Activated naive CD4-positive, alpha-beta T cell treated with anti-CD3 and anti-CD28 coated beads, Interleukin-2, amount 50 U/mL, for 72 hours (primary cell): Measurements from ENCODE around the gene TMEM115. TPM values are rescaled to one million over a fixed set of nuclear protein-coding genes. Genes with fewer than 3 reads are reported as not detected.

Experiments
- ATAC-seq, 2 donors: fragments of 150-1000 bp; cut with Tn5 transposase; 2 replicates each; pipeline ENCODE4 v1.10.0; 2021; ENCODE audit warnings: mild to moderate bottlenecking in 2 of 2, moderate library complexity in 2 of 2
- DNase-seq, 2 donors: peaks; one replicate each; pipeline ENCODE4 v3.0.0; 2021 to 2022; ENCODE audit warnings: low spot score in 2 of 2
- H3K27ac Mint-ChIP-seq, 2 donors: one replicate each; pipeline ENCODE4 v1.8.0; 2022; ENCODE audit warnings: mild to moderate bottlenecking in 2 of 2, mixed read lengths in 2 of 2
- H3K36me3 Mint-ChIP-seq, 2 donors: one replicate each; pipeline ENCODE4 v1.8.0; 2022; ENCODE audit warnings: mixed read lengths in 2 of 2
- H3K9me3 Mint-ChIP-seq, 2 donors: one replicate each; pipeline ENCODE4 v1.8.0; 2022; ENCODE audit warnings: mixed read lengths in 2 of 2
- total RNA-seq, 2 donors: library from RNA; stranded (reverse); gene quantifications; one replicate each; pipeline ENCODE4 v1.2.3, GENCODE V29; 2022

Gene TMEM115
- total RNA-seq, 2 donors from 2014 or later: 10.9 to 15.1 TPM

GRCh38 chr3:50342813-50343633, 16.3 kb downstream of the TMEM115 start:
- H3K27ac Mint-ChIP-seq: no peak overlapping the region
- H3K9me3 Mint-ChIP-seq: no peaks in the 10 kb centered on the region
- ATAC-seq: no peak
- H3K36me3 Mint-ChIP-seq: peaks cover 21% of the 10 kb centered on the region in 2 donors
- DNase-seq: no peak

DNA sequence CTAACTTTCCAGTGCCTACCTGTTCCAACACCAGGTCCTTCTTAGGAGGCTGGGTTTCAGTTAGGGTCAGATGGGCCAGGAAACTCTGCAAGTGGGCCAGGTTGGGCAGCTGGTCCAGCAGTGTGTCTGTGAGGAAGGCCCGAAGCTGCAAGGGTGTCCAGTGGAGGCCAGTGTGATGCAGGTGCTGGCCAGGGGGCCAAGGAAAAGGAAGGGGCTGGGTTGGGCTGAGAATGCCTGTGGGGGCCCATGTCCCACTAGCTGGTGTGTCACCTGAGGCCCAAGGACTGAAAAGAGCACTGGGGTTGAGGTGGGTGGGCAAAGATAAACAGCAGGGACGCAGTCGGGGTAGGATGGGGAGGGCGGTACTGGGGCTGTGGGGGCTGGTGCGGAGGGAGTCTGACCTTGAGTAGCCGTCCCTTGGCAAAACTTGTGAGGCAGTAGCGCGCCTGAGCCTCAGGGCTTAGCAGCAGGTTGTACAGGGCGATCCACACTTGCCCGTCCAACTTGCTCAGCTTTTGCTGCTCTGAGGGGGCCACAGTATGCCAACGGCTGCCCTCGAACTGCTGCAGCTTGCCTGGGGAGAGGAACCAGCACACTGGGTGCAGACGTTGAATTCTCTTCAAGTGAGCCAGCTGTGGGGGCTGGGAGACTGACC, 17.2 kb downstream of the TMEM115 start:
- Mint-ChIP-seq H3K27ac (no peak overlapping the region), H3K9me3 (no peaks in the 10 kb centered on the region), H3K36me3 (peaks cover 25% of the 10 kb centered on the region in 2 donors)
- DNase-seq (no peak), ATAC-seq (no peak)

DNA sequence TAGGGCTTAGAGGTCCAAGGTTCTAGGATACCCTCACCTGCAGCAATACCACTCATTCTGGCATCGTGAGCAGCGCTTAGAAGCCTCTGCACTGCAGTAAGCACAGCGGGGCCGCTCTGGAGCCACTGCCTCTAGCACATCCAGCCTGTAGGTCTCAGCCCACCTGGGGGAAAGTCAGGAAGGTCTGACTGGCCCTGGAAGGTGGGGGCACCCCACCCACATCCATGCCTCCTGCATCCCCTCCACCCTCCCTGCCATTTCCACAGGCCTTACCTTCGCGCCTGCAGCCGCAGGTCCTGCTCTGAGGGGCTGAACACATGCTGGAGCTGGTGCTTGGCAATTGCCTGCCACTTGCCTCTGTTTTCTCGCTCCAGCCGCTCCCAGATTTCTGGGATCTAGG, 17.8 kb downstream of the TMEM115 start:
- ATAC-seq: no peak

GRCh38 chr3:50340448-50341329, 18.6 kb downstream of the TMEM115 start, which contains the start of gene RASSF1:
RASSF1 (minus strand) TSS chr3:50340836; CDS start chr3:50340805, 31 bp downstream.
- peak; percentile 25 to 46 for ATAC-seq
- H3K27ac Mint-ChIP-seq: peak within 1 kb of the TSS; percentile 88 to 94
- peaks cover 38 to 39% of the 10 kb centered on the region in 2 donors for H3K36me3 Mint-ChIP-seq
- peak; percentile 77 to 79 for DNase-seq
- H3K9me3 Mint-ChIP-seq: no peaks in the 10 kb centered on the region

More for the DNA sequence above, 17.8 kb downstream of the TMEM115 start:
- H3K9me3 Mint-ChIP-seq: no peaks in the 10 kb centered on the region
- H3K36me3 Mint-ChIP-seq: peaks cover 31% of the 10 kb centered on the region in 2 donors
- no peak overlapping the region for H3K27ac Mint-ChIP-seq
- no peak for DNase-seq

GRCh38 chr3:50340147-50340447, 19.2 kb downstream of the TMEM115 start:
- no peak for ATAC-seq
- DNase-seq: no peak
- Mint-ChIP-seq H3K36me3 (peaks cover 40 to 43% of the 10 kb centered on the region in 2 donors), H3K27ac (peak overlapping the region; percentile 88 to 94), H3K9me3 (no peaks in the 10 kb centered on the region)

DNA sequence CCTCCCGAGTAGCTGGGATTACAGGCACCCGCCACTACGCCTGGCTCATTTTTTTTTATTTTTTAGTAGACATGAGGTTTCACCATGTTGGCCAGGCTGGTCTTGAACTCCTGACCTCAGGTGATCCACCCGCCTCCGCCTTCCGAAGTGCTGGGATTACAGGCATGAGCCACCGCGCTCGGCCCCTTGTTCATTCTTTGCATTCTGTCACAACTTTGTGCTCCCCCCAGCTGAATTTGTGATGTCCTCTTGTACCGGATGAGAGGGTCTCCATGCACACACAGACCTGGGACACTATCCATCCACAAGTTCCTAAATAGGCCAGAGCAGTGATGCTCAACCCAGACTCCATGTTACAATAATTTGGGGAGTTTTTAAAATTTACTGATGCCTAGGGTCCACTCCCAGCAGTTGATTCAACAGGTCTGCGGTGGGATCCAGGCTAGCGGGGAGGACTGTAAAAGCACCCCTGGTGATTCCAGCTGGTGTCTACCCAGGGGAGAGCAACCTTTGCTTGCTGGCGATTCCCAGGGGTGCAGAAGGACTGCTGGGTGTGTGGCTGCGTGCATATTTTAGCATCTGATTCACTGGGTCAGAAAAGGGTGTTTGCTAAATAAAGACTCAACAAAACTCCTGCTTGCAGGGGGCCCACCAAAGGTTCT, 19.7 kb downstream of the TMEM115 start:
- ATAC-seq: no peak
- peaks cover 40 to 44% of the 10 kb centered on the region in 2 donors for H3K36me3 Mint-ChIP-seq

GRCh38 chr3:50338965-50339364, 20.4 kb downstream of the TMEM115 start:
- ATAC-seq (no peak), DNase-seq (no peak)
- Mint-ChIP-seq H3K27ac (peak overlapping the region; percentile 88 to 94), H3K36me3 (peaks cover 40 to 49% of the 10 kb centered on the region in 2 donors), H3K9me3 (no peaks in the 10 kb centered on the region)

More for the DNA sequence above, 19.7 kb downstream of the TMEM115 start:
- H3K9me3 Mint-ChIP-seq: no peaks in the 10 kb centered on the region
- H3K27ac Mint-ChIP-seq: peak overlapping the region; percentile 88 to 94
- DNase-seq: no peak

DNA sequence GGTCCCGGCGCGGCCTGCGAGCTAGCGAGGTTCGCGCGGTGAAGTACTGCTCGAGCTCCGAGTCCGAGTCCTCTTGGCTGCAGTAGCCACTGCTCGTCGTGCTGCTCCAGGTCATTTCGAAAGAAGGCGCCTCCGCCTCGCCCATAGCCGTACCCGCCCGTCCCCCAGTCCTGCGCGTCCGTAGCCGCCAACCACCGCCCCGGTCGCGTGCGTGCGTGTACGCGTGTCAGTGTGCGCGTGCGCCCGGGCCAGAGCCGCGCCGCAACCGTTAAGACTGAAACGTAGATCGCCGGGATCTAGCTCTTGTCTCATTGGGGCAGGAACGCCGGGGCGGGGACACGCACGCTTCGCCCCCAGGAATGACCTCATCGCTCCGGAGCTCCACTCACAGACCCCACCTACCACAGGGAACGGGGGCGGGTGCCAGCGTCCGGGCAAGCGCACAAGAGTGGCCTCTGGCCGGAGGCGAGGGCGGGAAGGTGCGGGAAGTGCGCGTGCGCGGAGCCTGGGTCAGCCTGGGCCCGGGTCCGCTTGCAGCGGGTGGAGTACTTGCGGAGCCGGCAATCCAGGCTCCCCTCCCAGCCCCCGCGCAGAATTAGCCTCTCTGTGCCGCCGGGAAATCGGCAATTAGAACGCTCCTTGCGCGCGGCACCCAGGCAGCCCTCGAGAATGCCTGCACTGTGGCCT, 22.0 kb downstream of the TMEM115 start:
- peak overlapping the region; percentile 88 to 96 for H3K27ac Mint-ChIP-seq
- no peaks in the 10 kb centered on the region for H3K9me3 Mint-ChIP-seq
- peaks cover 40 to 51% of the 10 kb centered on the region in 2 donors for H3K36me3 Mint-ChIP-seq
- peak; percentile 95 to 99 for DNase-seq
- peak; percentile 81 to 87 for ATAC-seq

DNA sequence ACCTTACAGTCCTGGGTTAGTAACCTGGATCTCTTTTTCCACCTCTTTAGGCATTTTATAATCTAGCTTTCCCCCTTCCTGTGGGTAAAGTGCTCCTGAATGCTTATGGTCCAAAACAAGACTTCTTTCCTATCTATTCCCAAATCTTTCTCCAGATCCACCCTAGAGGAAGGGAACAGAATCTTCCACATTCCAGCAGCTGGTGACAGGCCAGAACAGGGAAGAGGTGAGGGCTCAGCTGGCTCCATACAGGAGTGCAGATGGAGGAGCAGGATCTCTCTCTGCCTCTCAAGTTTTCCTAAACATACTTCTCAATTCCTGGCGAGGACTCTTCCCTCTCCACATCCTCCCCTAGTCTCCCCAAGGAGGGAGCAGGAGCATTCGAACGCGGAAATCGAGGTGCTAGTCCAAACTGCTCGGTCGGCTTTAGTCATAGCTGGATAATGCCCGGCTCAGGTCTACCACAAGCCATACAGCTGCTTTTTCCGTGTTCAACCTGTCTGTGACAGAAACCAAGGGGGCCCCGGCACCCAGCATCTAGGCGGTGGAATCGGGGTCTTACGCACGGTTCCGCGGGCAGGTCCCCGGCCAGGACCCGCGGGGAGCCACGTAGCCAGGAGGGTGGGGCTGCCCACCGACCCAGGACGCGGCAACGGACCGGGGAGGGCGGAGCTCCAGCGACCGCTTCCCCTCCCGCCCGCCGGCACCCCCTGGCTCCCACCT, 22.7 kb downstream of the TMEM115 start:
- DNase-seq (no peak), ATAC-seq (peak; percentile 39 to 42)
- H3K27ac Mint-ChIP-seq: peak overlapping the region; percentile 88 to 99
- no peaks in the 10 kb centered on the region for H3K9me3 Mint-ChIP-seq
- peaks cover 44 to 51% of the 10 kb centered on the region in 2 donors for H3K36me3 Mint-ChIP-seq

DNA sequence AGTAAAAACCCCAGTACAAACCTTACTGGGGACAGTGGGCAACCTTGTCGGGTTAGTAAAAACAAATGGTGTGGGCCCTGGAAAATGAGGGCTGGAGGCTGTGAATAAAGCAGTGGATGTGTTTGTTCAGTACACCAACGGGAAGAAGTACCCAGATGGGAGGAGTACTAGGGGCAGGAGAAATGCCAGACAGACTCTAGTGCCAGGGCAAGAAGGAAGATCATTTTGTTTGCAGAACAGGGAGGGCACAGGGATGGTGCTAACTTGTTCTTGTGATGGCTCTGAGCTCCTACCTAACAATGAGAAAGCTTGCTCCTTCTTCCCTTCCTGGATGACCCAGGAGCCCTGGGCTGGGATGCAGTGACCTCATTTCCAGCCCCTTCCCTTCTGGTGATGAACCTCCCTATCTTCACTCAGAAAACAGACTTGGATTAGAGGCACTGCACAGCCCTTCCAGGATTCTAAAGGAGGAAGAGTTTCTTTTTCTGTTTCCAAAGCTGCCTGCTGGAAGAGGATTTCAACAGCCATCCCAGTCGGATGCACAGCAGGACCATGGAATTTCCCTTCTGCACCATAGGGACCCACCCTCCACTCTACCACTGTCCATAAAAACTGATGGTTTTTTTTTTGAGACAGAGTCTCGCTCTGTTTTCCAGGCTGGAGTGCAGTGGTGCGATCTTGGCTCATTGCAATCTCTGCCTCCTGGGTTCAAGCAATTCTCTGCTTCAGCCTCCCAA, 24.8 kb downstream of the TMEM115 start:
- no peak for ATAC-seq
- Mint-ChIP-seq H3K36me3 (peaks cover 49 to 50% of the 10 kb centered on the region in 2 donors), H3K9me3 (no peaks in the 10 kb centered on the region), H3K27ac (peak overlapping the region; percentile 88 to 93)
- DNase-seq: no peak

DNA sequence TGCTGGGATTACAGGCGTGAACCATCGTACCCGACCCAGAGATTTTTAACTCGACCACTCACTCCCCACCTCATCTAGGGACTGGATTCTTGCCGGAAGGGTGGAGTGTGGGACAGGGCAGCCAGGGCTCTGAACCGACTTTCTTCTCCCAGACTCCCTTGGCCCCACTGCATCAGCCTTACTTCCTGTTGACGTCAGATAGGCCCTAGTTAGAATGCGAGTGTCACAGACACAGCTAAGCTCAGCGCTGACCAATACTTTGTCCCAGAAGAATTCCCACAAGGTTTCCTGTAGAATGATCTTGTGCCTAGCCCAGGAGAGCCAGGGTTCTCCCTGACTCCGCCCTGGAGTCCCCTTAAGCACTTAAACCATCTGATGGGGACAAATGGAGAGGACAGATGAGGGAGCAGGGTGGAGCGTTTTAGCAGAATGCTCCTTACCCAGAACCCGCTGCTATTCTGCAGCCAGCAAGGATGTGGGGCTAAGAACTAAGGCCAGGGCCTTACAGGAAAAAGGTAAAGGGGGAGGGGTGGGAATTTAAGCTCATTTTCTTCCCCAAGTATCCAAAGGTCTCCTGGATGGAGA, 25.5 kb downstream of the TMEM115 start:
- H3K9me3 Mint-ChIP-seq: no peaks in the 10 kb centered on the region
- H3K36me3 Mint-ChIP-seq: peaks cover 43% of the 10 kb centered on the region in 2 donors
- ATAC-seq (no peak), DNase-seq (no peak)
- H3K27ac Mint-ChIP-seq: peak overlapping the region; percentile 81 to 93

- ATAC-seq (no peak), DNase-seq (no peak)
- H3K27ac Mint-ChIP-seq: no peak overlapping the region
- H3K36me3 Mint-ChIP-seq: peaks cover 23 to 26% of the 10 kb centered on the region in 2 donors
- H3K9me3 Mint-ChIP-seq: no peaks in the 10 kb centered on the region
These were observed 27.9 kb downstream of the TMEM115 start for GRCh38 chr3:50331364-50331907.

- ATAC-seq (no peak), DNase-seq (no peak)
- no peaks in the 10 kb centered on the region for H3K9me3 Mint-ChIP-seq
- peaks cover 15 to 18% of the 10 kb centered on the region in 2 donors for H3K36me3 Mint-ChIP-seq
- H3K27ac Mint-ChIP-seq: peak overlapping the region; percentile 63 to 68
These were observed 29.0 kb downstream of the TMEM115 start for GRCh38 chr3:50330330-50330729.
